GM18498 (cell line): ENCODE measurements around the gene FGF22.
A peak's percentile ranks its signal among the peaks of the same experiment; 100 is the strongest.
"Not testable (repeated sequence)": the region's sequence is repeated elsewhere in the genome, so short reads cannot be mapped to it uniquely, and the experiment has no call there.

ENCODE experiments used
- ATAC-seq: cut with Tn5 transposase; IDR thresholded peaks from one replicate; pipeline ENCODE4 v1.9.1; 2021; ENCODE audit warnings: mild to moderate bottlenecking, moderate library complexity; ENCODE audit not compliant: unreplicated experiment

The FGF22 gene

DNA sequence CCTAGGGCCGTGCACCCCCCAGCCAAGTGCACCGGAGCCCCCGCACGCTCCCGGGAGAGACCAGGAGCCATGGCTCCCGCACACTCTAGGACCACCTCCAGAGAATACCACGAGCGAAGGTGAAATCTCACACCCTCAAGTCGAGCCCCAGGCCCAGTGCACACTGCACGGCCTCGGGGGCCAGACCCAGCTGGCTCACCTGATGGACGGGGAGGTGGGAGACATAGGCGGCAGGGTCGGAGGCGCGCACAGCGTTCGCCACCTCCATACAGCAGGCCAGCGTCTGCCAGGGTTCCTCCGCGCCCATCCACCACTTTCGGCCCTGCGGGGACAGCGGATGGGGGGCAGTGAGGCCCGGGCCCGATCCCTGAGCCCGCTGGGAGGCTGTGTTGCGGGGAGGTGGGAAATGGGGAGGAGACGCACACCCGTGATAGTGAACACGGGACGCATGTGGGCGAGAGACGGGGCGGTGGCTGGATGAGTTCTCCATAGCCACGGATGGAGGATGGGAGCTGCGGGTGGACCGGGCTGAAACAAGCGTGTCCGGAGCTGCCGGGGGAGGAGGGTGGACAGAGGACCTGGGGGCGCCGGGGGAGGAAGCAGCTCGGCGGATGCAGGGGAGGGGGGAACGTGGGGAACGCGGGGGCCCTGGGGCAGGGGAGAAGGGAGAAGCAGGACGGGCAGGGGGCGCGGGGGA is 19.4 kb upstream of the FGF22 start:
- ATAC-seq, result no peak

GRCh38 chr19:621191-621590 is 18.5 kb upstream of the FGF22 start:
- ATAC-seq, result not testable (repeated sequence)

DNA sequence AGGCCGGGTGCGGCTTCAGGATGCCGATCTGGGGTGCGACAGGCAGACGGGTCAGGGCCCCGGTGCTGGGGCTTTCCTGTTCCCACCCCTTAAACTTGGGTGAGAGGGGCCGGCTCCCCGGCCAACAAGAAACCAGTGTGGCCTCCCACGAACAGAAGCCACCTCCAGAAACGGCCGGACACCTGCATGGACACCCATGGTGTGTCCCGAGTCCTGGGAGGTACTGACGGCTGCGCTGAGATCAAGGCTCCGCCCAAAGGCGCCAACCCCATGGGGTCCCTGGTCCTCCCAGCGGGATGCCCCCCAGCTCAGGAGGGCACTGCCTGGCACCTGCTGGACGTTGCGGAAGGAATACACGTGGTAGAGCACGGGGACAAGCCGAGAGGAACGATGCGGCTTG is 17.9 kb upstream of the FGF22 start:
- no peak for ATAC-seq

DNA sequence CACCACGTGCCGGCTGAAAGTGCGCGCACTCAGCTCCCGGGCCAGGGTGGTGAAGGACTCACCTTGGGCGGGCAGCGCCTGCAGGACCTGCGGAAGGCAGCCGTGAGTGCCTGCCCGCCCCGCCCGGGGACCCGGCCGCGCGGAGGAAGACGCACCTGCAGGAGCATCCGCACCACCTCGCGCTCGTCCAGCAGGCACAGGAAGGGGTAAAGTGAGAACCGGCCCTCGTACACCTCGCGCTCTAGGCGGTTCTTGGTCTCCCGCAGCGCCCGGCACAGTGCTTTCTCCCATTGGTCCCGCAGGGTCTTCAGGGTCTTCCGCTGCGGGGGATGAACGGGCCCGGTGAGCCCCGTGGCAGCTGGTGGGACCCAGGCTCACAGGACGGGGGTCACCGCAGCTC is 17.0 kb upstream of the FGF22 start:
- no peak for ATAC-seq

GRCh38 chr19:623175-623916 is 16.3 kb upstream of the FGF22 start:
- no peak for ATAC-seq

DNA sequence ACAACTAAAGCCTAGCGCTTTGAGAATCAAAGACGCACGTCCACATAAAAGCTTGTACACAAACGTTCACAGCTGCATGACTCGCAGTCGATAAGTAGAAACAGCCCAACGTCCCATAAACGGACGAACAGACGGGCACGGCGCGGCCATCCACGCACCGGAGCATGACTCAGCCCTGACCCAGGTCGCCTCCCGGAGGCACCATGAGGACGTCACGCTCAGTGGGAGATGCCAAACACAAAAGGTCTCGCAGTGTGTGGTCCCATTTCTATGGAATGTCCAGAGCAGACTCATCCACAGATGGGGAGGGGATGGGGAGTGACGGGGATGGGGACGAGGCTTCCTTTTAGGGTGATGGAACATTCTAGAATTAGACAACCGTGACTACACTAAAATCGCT is 15.7 kb upstream of the FGF22 start:
- no peak for ATAC-seq

- ATAC-seq, result no peak
Measured at GRCh38 chr19:624433-625109, 15.1 kb upstream of the FGF22 start.

DNA sequence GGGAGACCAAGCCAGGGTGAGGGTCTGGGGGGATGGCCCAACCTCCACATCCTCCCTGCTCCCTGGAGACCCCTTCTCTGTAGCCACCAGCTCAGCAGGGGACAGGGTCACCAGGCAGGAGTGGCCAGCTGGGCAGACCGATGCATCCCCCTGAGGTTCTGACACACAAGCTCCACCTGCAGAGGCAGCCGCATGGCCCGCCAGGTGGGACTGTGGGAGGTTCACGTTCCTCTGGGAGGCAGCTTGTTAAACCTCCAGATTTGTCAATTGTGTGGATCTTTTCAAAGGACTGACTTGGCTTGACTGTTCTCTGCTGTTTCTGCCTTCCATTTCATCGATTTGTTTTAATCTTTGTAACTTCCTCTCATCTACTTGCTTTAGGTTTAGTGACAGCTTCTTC is 14.4 kb upstream of the FGF22 start:
- no peak for ATAC-seq

- ATAC-seq, result not testable (repeated sequence)
Measured at GRCh38 chr19:626566-626965, 13.1 kb upstream of the FGF22 start.

DNA sequence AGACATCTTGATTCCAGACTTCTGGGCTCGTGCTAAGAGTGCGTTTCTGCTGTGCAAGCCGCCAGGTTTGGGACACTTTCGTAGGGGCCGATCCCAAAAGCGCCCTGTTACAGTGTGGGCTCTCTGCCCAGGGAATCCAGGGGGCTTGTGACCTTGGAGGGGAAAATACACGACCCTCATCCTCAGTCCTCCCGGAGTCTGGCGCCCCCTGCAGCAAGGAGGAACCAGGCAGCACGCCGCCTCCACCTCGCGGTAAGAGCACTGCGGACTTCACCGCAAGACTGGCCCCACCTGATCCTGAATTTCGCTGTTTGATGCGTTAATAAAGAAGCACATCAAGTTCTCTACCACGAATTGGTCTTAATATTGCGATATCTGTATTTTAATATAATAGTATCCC is 11.5 kb upstream of the FGF22 start:
- no peak for ATAC-seq

GRCh38 chr19:629515-629914 is 10.2 kb upstream of the FGF22 start:
- not testable (repeated sequence) for ATAC-seq

DNA sequence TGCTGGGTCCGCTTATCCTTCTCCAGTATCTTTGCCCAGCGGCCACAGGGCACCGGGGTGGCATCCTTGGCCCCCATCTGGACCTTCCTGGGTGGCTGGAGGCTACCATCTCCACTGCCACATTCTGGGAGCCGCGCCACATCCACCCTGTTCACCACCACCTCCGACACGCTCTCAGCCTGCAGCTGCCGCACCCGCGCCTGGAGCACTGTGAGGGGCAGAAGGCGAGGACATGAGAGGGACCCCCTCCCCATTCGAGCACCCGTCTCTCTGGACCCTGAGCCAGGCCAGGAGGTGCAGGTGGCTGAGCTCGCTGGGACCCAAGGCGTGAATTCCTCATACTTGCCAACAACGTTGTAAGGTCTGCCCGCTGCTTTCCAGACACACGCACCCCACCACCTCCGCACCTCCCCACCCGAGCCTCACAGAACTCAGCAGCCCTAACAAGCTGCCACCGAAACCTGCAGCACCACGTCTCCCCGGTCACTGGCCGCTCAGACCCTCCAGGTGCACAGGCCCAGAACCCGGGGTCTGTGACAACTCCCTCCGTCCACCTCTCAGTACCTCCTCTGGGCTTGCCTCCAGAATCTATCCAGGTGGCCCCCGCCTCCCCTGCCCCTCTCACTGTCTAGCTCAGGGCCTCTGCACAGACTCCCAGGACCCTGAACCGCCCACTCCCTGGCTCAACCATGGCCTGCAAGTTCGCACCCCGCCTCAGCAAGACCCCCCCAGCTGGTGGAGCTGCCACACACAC is 9.5 kb upstream of the FGF22 start:
- no peak for ATAC-seq

- peak; percentile 25 for ATAC-seq
Measured at GRCh38 chr19:632579-633067, 7.1 kb upstream of the FGF22 start.

DNA sequence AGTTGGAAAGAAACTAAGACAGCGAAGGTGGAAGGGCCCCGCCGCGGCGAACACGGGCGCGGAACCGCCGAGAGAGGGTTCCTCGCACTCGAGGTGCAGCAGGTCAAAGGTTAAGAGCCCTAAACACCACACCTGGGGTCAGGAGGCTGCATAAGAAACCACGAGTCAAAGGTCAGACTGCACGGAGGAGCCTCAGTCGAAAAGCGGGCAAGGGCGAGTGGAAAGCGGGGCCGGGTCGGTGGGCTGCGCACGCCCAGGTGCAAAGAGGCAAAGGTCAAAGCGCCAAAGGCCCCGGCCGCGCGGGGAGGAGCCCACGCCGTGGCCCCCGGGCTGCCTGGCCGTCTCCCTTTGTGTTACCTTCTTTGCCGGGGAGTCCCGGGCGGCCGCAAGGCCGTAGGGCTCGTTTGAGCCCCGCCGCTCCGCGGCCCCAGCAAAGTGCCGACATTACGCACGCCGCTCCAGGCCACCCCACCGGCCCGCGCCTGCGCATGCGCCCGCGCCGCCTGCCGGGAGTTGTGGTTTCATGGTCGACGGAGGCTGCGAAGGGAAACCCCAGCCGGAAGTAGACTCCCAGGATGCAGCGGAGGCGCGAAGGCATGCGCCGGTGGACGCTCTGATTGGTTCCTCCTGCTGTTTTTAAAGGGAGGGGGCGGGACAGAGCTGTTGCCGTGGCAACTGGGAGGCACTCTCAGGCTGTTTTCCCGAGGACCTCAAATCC is 6.5 kb upstream of the FGF22 start, which contains the start of gene POLRMT:
Gene POLRMT, minus strand, starts transcription at position 470 of the 718 bp plus-strand sequence. Its CDS starts 25 bp downstream, at position 445.
- peak; percentile 89 for ATAC-seq

GRCh38 chr19:633786-634639 is 5.7 kb upstream of the FGF22 start:
- ATAC-seq, result no peak

DNA sequence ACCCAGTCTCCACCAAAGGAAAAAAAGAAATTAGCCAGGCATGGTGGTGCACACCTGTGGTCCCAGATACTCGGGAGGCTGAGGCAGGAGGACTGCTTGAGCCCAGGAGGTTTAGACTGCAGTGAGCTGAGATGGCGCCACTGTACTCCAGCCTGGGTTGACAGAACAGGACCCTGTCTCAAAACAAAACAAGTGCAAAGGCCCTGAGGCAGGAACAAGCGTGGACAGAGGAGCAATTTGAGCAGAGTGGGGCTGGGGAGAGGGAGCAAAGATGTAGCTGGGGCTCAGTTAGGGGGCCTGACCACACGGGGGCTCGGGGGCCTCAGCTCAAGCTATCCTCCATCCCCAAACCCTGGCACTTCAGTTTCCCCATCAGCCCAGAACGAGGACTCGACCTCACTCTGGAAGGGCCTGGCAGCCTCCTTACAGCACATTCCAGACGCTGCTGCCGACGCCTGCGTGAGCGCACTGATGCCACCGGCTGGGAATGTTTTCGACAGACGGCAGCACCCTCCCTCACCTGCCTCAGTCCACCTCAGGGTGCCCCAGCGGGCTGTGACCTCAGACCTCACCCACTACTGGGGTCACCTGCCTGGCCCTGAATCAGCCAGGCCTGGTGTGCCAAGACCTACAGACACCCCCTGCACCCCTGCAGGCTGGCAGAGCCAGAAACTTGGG is 4.6 kb upstream of the FGF22 start:
- ATAC-seq, result no peak

DNA sequence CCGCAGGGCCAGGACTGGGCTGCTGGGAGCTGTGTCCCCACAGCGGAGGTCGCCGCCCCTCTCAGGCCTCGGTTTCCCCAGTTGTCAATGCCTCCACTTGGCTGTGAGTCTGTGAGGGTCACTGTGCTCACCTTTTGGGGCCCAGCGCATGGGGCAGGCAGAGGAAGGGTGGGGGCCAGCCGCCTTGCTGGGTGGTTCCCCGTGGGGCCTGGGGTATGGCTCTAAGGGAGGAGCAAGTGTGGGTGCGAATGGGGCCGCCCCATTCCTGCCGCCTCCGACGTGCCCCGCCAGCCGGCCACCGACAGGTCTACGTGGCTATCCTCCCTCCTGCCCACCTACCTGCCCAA is 800 bp upstream of the FGF22 start:
- no peak for ATAC-seq

DNA sequence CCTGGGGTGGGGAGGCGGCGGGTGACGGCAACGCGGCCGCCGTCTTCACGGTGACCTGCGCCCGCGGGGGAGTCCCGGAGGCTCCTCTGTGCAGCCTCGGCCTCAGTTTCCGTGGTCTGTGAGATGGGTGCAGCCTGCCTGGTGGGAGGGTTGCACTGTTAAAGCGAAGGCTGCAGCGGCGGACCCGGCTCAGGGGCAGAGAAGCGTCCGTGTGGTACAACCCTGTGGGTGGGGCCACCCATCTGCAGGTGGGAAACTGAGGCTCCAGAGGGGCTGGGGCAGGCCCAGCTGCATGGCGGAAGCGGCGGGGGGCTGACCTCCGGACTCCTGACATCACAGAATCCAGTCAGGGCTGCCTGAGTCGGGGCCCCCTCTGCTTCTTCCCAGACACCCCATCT is 481 bp downstream of the FGF22 start:
- ATAC-seq, result no peak

- no peak for ATAC-seq
Measured at GRCh38 chr19:640606-641189, 1.0 kb downstream of the FGF22 start.
